VCaP (cell line): Measurements from ENCODE around the gene GAPDHS.

Source experiments
- H3K27ac ChIP-seq: fragments of 450-650 bp; 2 replicates; pipeline ENCODE4 v1.5.1; 2017
- TF ChIP-seq, protein P1 (sequence below): fragments of 450-650 bp; conservative IDR thresholded peaks from 2 replicates; pipeline ENCODE4 v1.5.1; 2017; ENCODE audit warnings: mild to moderate bottlenecking, moderate library complexity

GAPDHS gene

GRCh38 chr19:35502751-35503150, 30.5 kb upstream of the GAPDHS start:
- TF ChIP-seq, protein P1, sequence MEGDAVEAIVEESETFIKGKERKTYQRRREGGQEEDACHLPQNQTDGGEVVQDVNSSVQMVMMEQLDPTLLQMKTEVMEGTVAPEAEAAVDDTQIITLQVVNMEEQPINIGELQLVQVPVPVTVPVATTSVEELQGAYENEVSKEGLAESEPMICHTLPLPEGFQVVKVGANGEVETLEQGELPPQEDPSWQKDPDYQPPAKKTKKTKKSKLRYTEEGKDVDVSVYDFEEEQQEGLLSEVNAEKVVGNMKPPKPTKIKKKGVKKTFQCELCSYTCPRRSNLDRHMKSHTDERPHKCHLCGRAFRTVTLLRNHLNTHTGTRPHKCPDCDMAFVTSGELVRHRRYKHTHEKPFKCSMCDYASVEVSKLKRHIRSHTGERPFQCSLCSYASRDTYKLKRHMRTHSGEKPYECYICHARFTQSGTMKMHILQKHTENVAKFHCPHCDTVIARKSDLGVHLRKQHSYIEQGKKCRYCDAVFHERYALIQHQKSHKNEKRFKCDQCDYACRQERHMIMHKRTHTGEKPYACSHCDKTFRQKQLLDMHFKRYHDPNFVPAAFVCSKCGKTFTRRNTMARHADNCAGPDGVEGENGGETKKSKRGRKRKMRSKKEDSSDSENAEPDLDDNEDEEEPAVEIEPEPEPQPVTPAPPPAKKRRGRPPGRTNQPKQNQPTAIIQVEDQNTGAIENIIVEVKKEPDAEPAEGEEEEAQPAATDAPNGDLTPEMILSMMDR, result no peak
- no peak overlapping the region for H3K27ac ChIP-seq

DNA sequence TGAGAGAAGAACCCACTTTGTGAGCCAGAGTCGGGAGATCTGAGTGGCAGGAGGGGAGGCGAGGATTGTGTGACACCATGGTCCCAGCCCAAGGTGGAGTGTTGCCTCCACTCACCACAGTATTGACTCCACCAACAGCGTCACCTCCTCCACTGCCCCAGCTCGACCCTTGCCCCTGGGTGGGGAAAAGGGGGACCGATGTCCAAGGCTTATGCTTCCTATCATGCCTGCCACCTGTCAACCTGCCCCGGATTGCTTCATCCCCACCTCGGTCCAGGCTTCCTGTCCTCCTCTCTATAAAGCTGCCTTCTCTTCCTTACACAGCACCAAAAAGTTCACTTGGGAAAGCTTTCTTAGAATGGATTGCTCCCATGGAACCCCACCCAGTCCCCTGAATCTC, 27.2 kb upstream of the GAPDHS start:
- TF ChIP-seq, protein P1, result no peak
- no peak overlapping the region for H3K27ac ChIP-seq

GRCh38 chr19:35507561-35507960, 25.7 kb upstream of the GAPDHS start:
- H3K27ac ChIP-seq, result no peak overlapping the region
- TF ChIP-seq, protein P1, result no peak

DNA sequence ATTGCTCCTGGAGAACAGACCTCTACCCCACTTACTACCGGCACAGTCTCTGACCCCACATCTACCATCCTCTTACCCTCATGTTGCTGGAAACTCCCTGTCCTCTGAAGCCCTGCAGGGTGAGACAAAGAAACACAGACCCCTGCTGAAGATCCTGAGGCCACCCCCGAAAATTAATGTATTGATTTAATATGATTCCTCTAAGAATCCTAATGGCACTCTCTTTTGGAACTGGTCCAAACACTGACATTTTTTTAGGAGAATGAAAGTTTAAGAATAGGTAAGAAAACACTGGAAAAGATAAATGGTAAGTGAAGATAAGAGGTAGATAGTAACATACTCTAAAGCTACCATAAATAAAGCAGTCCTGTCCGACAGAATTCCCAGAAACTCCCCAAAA, 25.1 kb upstream of the GAPDHS start:
- TF ChIP-seq, protein P1, result no peak

DNA sequence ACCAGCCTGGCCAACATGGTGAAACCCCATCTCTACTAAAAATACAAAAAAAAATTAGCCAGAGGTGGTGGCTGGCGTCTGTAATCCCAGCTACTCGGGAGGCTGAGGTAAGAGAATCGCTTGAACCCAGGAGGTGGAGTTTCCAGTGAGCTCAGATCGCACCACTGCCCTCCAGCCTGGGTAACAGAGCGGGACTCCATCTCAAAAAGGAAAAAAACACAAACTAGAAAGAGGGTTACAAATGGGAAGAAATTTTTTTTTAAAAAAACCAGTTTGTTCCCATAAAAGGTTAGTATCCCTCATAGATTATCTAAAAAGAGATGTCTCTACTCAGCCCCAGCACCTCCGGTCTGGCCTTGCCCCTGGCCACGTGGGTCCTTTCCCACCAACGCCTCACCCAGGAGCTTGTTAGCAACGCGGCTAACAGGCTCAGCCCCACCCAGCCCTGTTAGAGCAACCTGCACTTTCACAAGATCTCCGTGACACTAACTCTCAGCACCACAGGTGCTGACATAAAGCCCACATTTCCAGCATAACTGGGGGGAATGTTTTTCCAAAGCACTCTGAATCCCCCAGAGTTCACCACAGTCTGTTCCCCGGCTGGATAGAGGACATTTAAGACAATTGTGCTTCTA, 24.1 kb upstream of the GAPDHS start:
- H3K27ac ChIP-seq, result peak overlapping the region; percentile 42
- TF ChIP-seq, protein P1, result no peak

More for the DNA sequence above, 25.1 kb upstream of the GAPDHS start:
- no peak overlapping the region for H3K27ac ChIP-seq

DNA sequence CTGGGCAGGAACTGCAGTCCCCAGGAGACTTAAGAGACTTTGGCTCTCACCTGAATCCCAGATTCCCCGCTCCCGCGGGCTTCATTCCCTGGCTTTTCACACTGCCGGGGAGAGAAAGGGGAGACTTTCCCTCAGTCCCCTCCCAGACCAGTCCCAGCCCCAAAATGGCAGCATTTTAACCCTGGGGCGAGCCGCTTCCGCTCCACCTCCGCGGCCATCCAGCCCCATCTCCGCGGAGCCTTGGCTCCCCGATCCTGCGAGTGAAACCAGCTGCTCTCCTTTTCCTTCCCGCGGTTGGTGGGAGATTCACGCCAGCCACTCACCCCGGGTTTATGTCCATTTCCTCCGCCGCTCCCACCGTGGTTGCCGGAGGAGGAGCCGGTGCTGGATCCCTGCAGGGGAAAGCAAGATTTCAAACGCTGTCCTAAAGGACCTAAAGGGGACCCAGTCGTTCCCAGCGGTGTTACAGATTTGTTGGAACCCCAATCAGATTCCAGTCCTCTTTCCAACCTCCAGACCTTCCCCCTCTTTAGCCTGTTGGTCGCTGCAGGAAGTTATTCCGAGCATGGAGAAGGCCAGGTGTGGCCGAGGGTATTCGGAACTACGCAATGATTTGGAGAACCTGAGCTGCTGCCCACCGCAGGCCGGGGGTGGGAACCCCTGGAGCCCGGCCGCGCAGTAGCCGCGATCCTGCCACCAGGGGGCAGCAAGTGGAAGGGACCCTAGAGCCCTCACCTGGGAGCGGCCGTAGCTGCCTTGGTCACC, 23.2 kb upstream of the GAPDHS start:
- TF ChIP-seq, protein P1, result peak; percentile 98
- H3K27ac ChIP-seq, result peak overlapping the region; percentile 42

GRCh38 chr19:35510626-35510964, 22.7 kb upstream of the GAPDHS start:
- TF ChIP-seq, protein P1, result peak; percentile 63; the same call in 1 of the 2 replicates
- H3K27ac ChIP-seq, result no peak overlapping the region
